GM08714 (cell line): ENCODE data around the gene ZBTB32.

Experiments
- H3K4me3 ChIP-seq: fragments of 200-500 bp; sonication (Bioruptor generic); 2 replicates; pipeline ENCODE4 v1.5.1; 2014; ENCODE audit warnings: mild to moderate bottlenecking, low read length, inconsistent platforms
- ZNF274 ChIP-seq: IDR thresholded peaks from 2 replicates; pipeline ENCODE4 v1.6.1; 2012; ENCODE audit warnings: mild to moderate bottlenecking, low read depth, low read length

The ZBTB32 gene

GRCh38 chr19:35754370-35755130, 50.2 kb downstream of the ZBTB32 start:
- no peak for TF ChIP-seq ZNF274
- H3K4me3 ChIP-seq, result no peak overlapping the region

- no peak for TF ChIP-seq ZNF274
Measured at GRCh38 chr19:35755131-35755549, 50.8 kb downstream of the ZBTB32 start.

GRCh38 chr19:35755550-35756376, 51.4 kb downstream of the ZBTB32 start:
- TF ChIP-seq ZNF274, result no peak
- H3K4me3 ChIP-seq, result no peak overlapping the region

More at GRCh38 chr19:35755131-35755549, 50.8 kb downstream of the ZBTB32 start:
- no peak overlapping the region for H3K4me3 ChIP-seq

GRCh38 chr19:35756377-35757230, 52.2 kb downstream of the ZBTB32 start, which contains the start of gene HSPB6:
Gene HSPB6 (minus strand): TSS chr19:35757029. CDS start chr19:35757008, 21 bp downstream.
- TF ChIP-seq ZNF274, result no peak
- H3K4me3 ChIP-seq, result peak within 1 kb of the TSS; percentile 59

GRCh38 chr19:35757231-35757748, 52.9 kb downstream of the ZBTB32 start:
- no peak for TF ChIP-seq ZNF274
- peak overlapping the region; percentile 59 for H3K4me3 ChIP-seq

GRCh38 chr19:35757749-35758608, 53.6 kb downstream of the ZBTB32 start, which contains the start of gene PROSER3:
Gene PROSER3 (plus strand): TSS chr19:35758176. CDS start chr19:35758216, 40 bp downstream.
- TF ChIP-seq ZNF274, result no peak
- H3K4me3 ChIP-seq, result peak within 1 kb of the TSS; percentile 93

- H3K4me3 ChIP-seq, result no peak overlapping the region
Measured at GRCh38 chr19:35759697-35760096, 55.3 kb downstream of the ZBTB32 start.

GRCh38 chr19:35760711-35761349, 56.5 kb downstream of the ZBTB32 start:
- H3K4me3 ChIP-seq, result no peak overlapping the region
- no peak for TF ChIP-seq ZNF274

More at GRCh38 chr19:35759697-35760096, 55.3 kb downstream of the ZBTB32 start:
- no peak for TF ChIP-seq ZNF274

- H3K4me3 ChIP-seq, result no peak overlapping the region
- TF ChIP-seq ZNF274, result no peak
Measured at GRCh38 chr19:35764432-35765315, 60.3 kb downstream of the ZBTB32 start.
